ENCODE data around the gene GPBAR1.

GRCh38 chr2:218259099-218259961, 1.5 kb upstream of the GPBAR1 start:
- TF ChIP-seq POLR2A (IDR thresholded peaks at IDR 0.05), result no peak
- TF ChIP-seq CTCF (IDR thresholded peaks at IDR 0.05), result no peak

Data from esophagus squamous epithelium (tissue), 4 donors.